Fibroblast of skin of scalp (primary cell): Measurements from ENCODE around the gene RAD51B.
A peak's percentile ranks its signal among the peaks of the same experiment; 100 is the strongest.

Source experiments
- DNase-seq: peaks from one replicate; pipeline ENCODE4 v3.0.0-alpha.2; 2013

Gene RAD51B

GRCh38 chr14:68679746-68680467 is 860.3 kb downstream of the RAD51B start:
- DNase-seq, result no peak

GRCh38 chr14:68680541-68681051 is 861.0 kb downstream of the RAD51B start:
- no peak for DNase-seq

- DNase-seq, result peak; percentile 50
Measured at GRCh38 chr14:68681256-68682011, 861.9 kb downstream of the RAD51B start.

GRCh38 chr14:68682166-68683103 is 862.9 kb downstream of the RAD51B start:
- DNase-seq, result peak; percentile 98

GRCh38 chr14:68683326-68683725 is 863.7 kb downstream of the RAD51B start:
- DNase-seq, result peak; percentile 83

GRCh38 chr14:68684466-68685418 is 865.2 kb downstream of the RAD51B start:
- DNase-seq, result no peak

GRCh38 chr14:68685419-68686204 is 866.0 kb downstream of the RAD51B start:
- DNase-seq, result peak; percentile 54

- DNase-seq, result no peak
Measured at GRCh38 chr14:68686205-68686465, 866.6 kb downstream of the RAD51B start.

- DNase-seq, result no peak
Measured at GRCh38 chr14:68686724-68687123, 867.1 kb downstream of the RAD51B start.

- peak; percentile 95 for DNase-seq
Measured at GRCh38 chr14:68687746-68688145, 868.2 kb downstream of the RAD51B start.

GRCh38 chr14:68688872-68689371 is 869.3 kb downstream of the RAD51B start:
- peak; percentile 89 for DNase-seq

GRCh38 chr14:68689511-68689910 is 869.9 kb downstream of the RAD51B start:
- no peak for DNase-seq

- DNase-seq, result no peak
Measured at GRCh38 chr14:68690089-68690958, 870.7 kb downstream of the RAD51B start.

GRCh38 chr14:68691031-68691791 is 871.6 kb downstream of the RAD51B start:
- no peak for DNase-seq

GRCh38 chr14:68691792-68692118 is 872.2 kb downstream of the RAD51B start:
- DNase-seq, result no peak

GRCh38 chr14:68692216-68692615 is 872.6 kb downstream of the RAD51B start:
- no peak for DNase-seq

- DNase-seq, result peak; percentile 72
Measured at GRCh38 chr14:68692916-68693771, 873.6 kb downstream of the RAD51B start.

- no peak for DNase-seq
Measured at GRCh38 chr14:68693926-68694325, 874.3 kb downstream of the RAD51B start.
